HepG2 (cell line): ENCODE data around the gene R3HDM4.
"Not testable (repeated sequence)": the region's sequence is repeated elsewhere in the genome, so short reads cannot be mapped to it uniquely, and the experiment has no call there.

Experiments
- ATF7 ChIP-seq, 2 experiments: fragments of 450-650 bp in 1 of 2; sonication (generic) in 1 of 2; formaldehyde crosslinking in 1 of 2; IDR thresholded peaks; 2 replicates each; pipeline versions ENCODE4 v1.4.0 to v1.6.1; 2016 to 2020; ENCODE audit warnings: antibody characterized with exemption in 1 of 2, mild to moderate bottlenecking in 1 of 2, missing genetic modification reagents in 1 of 2
- CTCF ChIP-seq: sonication (generic); formaldehyde crosslinking; IDR thresholded peaks from 2 replicates; pipeline ENCODE4 v1.5.0; 2020; ENCODE audit warnings: mild to moderate bottlenecking, missing genetic modification reagents, moderate library complexity
- E2F1 ChIP-seq: sonication (generic); formaldehyde crosslinking; IDR thresholded peaks from 2 replicates; pipeline ENCODE4 v1.5.0; 2020; ENCODE audit warnings: missing genetic modification reagents
- MAFF ChIP-seq: IDR thresholded peaks from 2 replicates; pipeline ENCODE4 v1.6.1; 2011; ENCODE audit warnings: low read depth, low read length, improper control_type of control experiment
- MAZ ChIP-seq, 2 experiments: sonication (generic) in 1 of 2; formaldehyde crosslinking in 1 of 2; IDR thresholded peaks; 2 replicates each; pipeline versions ENCODE4 v1.5.0 to v1.6.1; 2012 to 2020; ENCODE audit warnings: low read depth in 2 of 2, mild to moderate bottlenecking in 2 of 2, borderline replicate concordance in 1 of 2, improper control_type of control experiment in 1 of 2, low read length in 1 of 2, missing genetic modification reagents in 1 of 2, moderate library complexity in 1 of 2
- SNAPC2 ChIP-seq: sonication (generic); formaldehyde crosslinking; IDR thresholded peaks from 2 replicates; pipeline ENCODE4 v1.8.1; 2022; ENCODE audit warnings: mild to moderate bottlenecking, missing genetic modification reagents
- U2AF1 ChIP-seq: fragments of 200-400 bp; formaldehyde crosslinking; optimal IDR thresholded peaks from 2 replicates; pipeline ENCODE3; 2017; ENCODE audit warnings: mild to moderate bottlenecking, low read depth, low read length
- ZBTB8A ChIP-seq: sonication (generic); formaldehyde crosslinking; IDR thresholded peaks from 2 replicates; pipeline ENCODE4 v1.4.0; 2020; ENCODE audit warnings: mild to moderate bottlenecking, low read depth, missing genetic modification reagents, borderline replicate concordance
- ZNF788 ChIP-seq: sonication (generic); formaldehyde crosslinking; IDR thresholded peaks from 2 replicates; pipeline ENCODE4 v1.5.0; 2020; ENCODE audit warnings: mild to moderate bottlenecking, missing genetic modification reagents, borderline replicate concordance
- ZSCAN5A ChIP-seq: sonication (generic); formaldehyde crosslinking; IDR thresholded peaks from 2 replicates; pipeline ENCODE4 v1.8.0; 2022; ENCODE audit warnings: mild to moderate bottlenecking, missing genetic modification reagents, borderline replicate concordance

- TF ChIP-seq E2F1; MAFF; U2AF1; ZBTB8A (CRISPR knock-in tag); SNAPC2; ATF7 (IDR thresholded peaks at IDR 0.05); ATF7 (CRISPR knock-in tag; IDR thresholded peaks at IDR 0.05); MAZ (IDR thresholded peaks at IDR 0.05; ENCODE audit: borderline replicate concordance, low read depth, low read length); MAZ (CRISPR knock-in tag; IDR thresholded peaks at IDR 0.05; ENCODE audit: low read depth); CTCF; ZSCAN5A (CRISPR knock-in tag); ZNF788 (CRISPR knock-in tag): not testable (repeated sequence)
Observed at GRCh38 chr19:878751-879561, 34.1 kb downstream of the R3HDM4 start.
